Measurements from ENCODE around the gene FNDC8.

The FNDC8 gene

GRCh38 chr17:35129973-35130351, 8.5 kb downstream of the FNDC8 start:
- Histone ChIP-seq H3K27me3 (ENCODE audit: insufficient read depth, poor library complexity, severe bottlenecking) (no peaks in the 10 kb centered on the region), H3K27ac (replicated peaks) (no peak overlapping the region), H3K4me3 (replicated peaks; ENCODE audit: insufficient read depth, low read length) (no peak overlapping the region)
- DNase-seq (ENCODE audit: low read depth in 1 of 2, low spot score in 1 of 2): no peak
- TF ChIP-seq GABPA (IDR thresholded peaks at IDR 0.05; ENCODE audit: low read depth) (no peak), SPI1 (IDR thresholded peaks at IDR 0.05; ENCODE audit: borderline replicate concordance, low read depth) (no peak), REST (IDR thresholded peaks at IDR 0.05; ENCODE audit: insufficient replicate concordance, low read depth) (no peak), POLR2AphosphoS5 (IDR thresholded peaks at IDR 0.05; ENCODE audit: low read depth) (no peak), CTCF (IDR thresholded peaks at IDR 0.05; ENCODE audit: insufficient read depth, low read length) (no peak)

- H3K27ac ChIP-seq (replicated peaks): no peak overlapping the region
- no peak for DNase-seq (ENCODE audit: low read depth in 1 of 2, low spot score in 1 of 2)
- no peaks in the 10 kb centered on the region for H3K27me3 ChIP-seq (ENCODE audit: insufficient read depth, poor library complexity, severe bottlenecking)
- no peak for TF ChIP-seq REST (IDR thresholded peaks at IDR 0.05; ENCODE audit: insufficient replicate concordance, low read depth)
- no peak for TF ChIP-seq CTCF (IDR thresholded peaks at IDR 0.05; ENCODE audit: insufficient read depth, low read length)
- no peak; the same call in none of the 2 replicates for TF ChIP-seq POLR2AphosphoS5 (IDR thresholded peaks at IDR 0.05; ENCODE audit: low read depth)
- no peak for TF ChIP-seq SPI1 (IDR thresholded peaks at IDR 0.05; ENCODE audit: borderline replicate concordance, low read depth)
- TF ChIP-seq GABPA (IDR thresholded peaks at IDR 0.05; ENCODE audit: low read depth): no peak
- H3K4me3 ChIP-seq (replicated peaks; ENCODE audit: insufficient read depth, low read length): no peak overlapping the region
Measured at GRCh38 chr17:35130392-35130791, 9.0 kb downstream of the FNDC8 start.

- Histone ChIP-seq H3K27me3 (ENCODE audit: insufficient read depth, poor library complexity, severe bottlenecking) (no peaks in the 10 kb centered on the region), H3K4me3 (replicated peaks; ENCODE audit: insufficient read depth, low read length) (no peak overlapping the region), H3K27ac (replicated peaks) (no peak overlapping the region)
- TF ChIP-seq CTCF (IDR thresholded peaks at IDR 0.05; ENCODE audit: insufficient read depth, low read length) (no peak), SPI1 (IDR thresholded peaks at IDR 0.05; ENCODE audit: borderline replicate concordance, low read depth) (no peak), POLR2AphosphoS5 (IDR thresholded peaks at IDR 0.05; ENCODE audit: low read depth) (no peak), GABPA (IDR thresholded peaks at IDR 0.05; ENCODE audit: low read depth) (no peak), REST (IDR thresholded peaks at IDR 0.05; ENCODE audit: insufficient replicate concordance, low read depth) (no peak)
- no peak for DNase-seq (ENCODE audit: low read depth in 1 of 2, low spot score in 1 of 2)
Measured at GRCh38 chr17:35132099-35132498, 10.7 kb downstream of the FNDC8 start.

Measured in HL-60 (cell line).